ENCODE results near the gene PNMA1.

PNMA1 gene

DNA sequence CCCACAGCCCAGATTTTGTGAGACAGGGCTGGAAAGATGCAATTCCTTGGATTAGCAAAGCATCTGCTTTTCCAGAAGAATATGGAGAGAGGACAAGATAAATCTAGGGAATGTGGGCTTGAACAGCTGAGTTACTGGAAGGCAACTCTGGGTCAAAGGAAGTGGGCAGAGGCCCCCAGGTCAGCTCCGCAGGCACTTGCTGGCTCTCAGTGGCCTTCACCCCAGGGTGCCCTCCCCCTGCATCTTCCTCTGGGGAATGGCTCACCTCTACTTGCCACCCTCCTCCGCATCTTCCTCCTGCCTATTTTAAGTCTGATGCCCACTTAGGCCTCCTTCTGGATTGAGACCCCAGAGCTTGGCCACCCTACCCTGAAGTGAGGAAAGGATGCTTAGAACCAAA is 10.5 kb upstream of the PNMA1 start:
- POLR2A ChIA-PET, result interaction anchor here (2.0 kb wide), 1 partner anchor 12 kb away, joined by 6 read pairs; no protein-coding TSS in a partner anchor
- CTCF ChIA-PET, result interaction anchor here (1.2 kb wide), 1 partner anchor 100 kb away, joined by 3 read pairs; no protein-coding TSS in a partner anchor
- TF ChIP-seq HDGF (IDR thresholded peaks at IDR 0.05; ENCODE audit: borderline replicate concordance) (no peak), FOXM1 (IDR thresholded peaks at IDR 0.05; ENCODE audit: borderline replicate concordance) (no peak), CTBP1 (IDR thresholded peaks at IDR 0.05; ENCODE audit: borderline replicate concordance) (no peak), BHLHE40 (IDR thresholded peaks at IDR 0.05; ENCODE audit: borderline replicate concordance) (no peak), L3MBTL2 (conservative IDR thresholded peaks at IDR 0.05) (no peak)
- TF ChIP-seq, protein P1, sequence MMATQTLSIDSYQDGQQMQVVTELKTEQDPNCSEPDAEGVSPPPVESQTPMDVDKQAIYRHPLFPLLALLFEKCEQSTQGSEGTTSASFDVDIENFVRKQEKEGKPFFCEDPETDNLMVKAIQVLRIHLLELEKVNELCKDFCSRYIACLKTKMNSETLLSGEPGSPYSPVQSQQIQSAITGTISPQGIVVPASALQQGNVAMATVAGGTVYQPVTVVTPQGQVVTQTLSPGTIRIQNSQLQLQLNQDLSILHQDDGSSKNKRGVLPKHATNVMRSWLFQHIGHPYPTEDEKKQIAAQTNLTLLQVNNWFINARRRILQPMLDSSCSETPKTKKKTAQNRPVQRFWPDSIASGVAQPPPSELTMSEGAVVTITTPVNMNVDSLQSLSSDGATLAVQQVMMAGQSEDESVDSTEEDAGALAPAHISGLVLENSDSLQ (IDR thresholded peaks at IDR 0.05), result no peak
- no peak for DNase-seq (ENCODE audit: extremely low spot score)

GRCh38 chr14:73723797-73724661 is 9.8 kb upstream of the PNMA1 start:
- CTCF ChIA-PET, result no interaction called here
- no peak for DNase-seq (ENCODE audit: extremely low spot score)
- no peak for TF ChIP-seq FOXM1 (IDR thresholded peaks at IDR 0.05; ENCODE audit: borderline replicate concordance)
- TF ChIP-seq, protein P1 (IDR thresholded peaks at IDR 0.05), result no peak
- no peak for TF ChIP-seq TARDBP (IDR thresholded peaks at IDR 0.05)
- TF ChIP-seq CTBP1 (IDR thresholded peaks at IDR 0.05; ENCODE audit: borderline replicate concordance), result no peak
- TF ChIP-seq BHLHE40 (IDR thresholded peaks at IDR 0.05; ENCODE audit: borderline replicate concordance), result no peak
- no peak for TF ChIP-seq FOXK2 (IDR thresholded peaks at IDR 0.05)
- no peak for TF ChIP-seq LEF1 (IDR thresholded peaks at IDR 0.05; ENCODE audit: borderline replicate concordance)
- no peak for TF ChIP-seq ELF4 (IDR thresholded peaks at IDR 0.05)
- POLR2A ChIA-PET, result interaction anchor here (2.0 kb wide), 1 partner anchor 11 kb away, joined by 6 read pairs; no protein-coding TSS in a partner anchor

DNA sequence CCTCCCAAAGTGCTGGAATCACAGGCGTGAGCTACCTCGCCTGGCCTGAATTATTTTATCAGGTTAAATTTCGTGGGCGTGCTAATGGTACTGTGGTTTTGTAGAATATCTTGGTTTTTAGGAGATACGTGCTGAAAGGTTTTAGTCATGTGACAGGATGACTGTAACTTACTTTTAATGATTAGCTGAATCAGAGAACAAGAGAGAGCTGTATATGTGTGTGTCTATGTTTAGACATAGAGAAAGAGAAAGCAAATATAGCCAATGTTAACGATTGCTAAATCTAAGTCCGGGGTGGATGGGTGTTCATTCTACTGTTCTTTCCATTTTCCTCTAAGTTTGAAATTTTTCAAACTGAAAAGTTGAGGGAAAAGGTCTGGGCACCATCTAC is 9.2 kb upstream of the PNMA1 start:
- ChIA-PET CTCF (no interaction called here), POLR2A (interaction anchor here (2.0 kb wide), 1 partner anchor 11 kb away, joined by 6 read pairs; no protein-coding TSS in a partner anchor)
- no peak for TF ChIP-seq ZNF384 (IDR thresholded peaks at IDR 0.05)
- no peak for TF ChIP-seq HDGF (IDR thresholded peaks at IDR 0.05; ENCODE audit: borderline replicate concordance)
- no peak for TF ChIP-seq FOXK2 (IDR thresholded peaks at IDR 0.05)
- no peak for TF ChIP-seq TARDBP (IDR thresholded peaks at IDR 0.05)
- DNase-seq (ENCODE audit: extremely low spot score), result no peak

GRCh38 chr14:73722581-73722980 is 8.4 kb upstream of the PNMA1 start:
- no peak for TF ChIP-seq SP1 (IDR thresholded peaks at IDR 0.05)
- TF ChIP-seq FOXM1 (IDR thresholded peaks at IDR 0.05; ENCODE audit: borderline replicate concordance), result no peak
- TF ChIP-seq, protein P1 (IDR thresholded peaks at IDR 0.05), result no peak
- TF ChIP-seq TARDBP (IDR thresholded peaks at IDR 0.05), result no peak
- no peak for TF ChIP-seq ELF4 (IDR thresholded peaks at IDR 0.05)
- TF ChIP-seq HDGF (IDR thresholded peaks at IDR 0.05; ENCODE audit: borderline replicate concordance), result no peak
- no peak for TF ChIP-seq FOXA1 (IDR thresholded peaks at IDR 0.05)
- TF ChIP-seq ARNT (IDR thresholded peaks at IDR 0.05), result no peak
- TF ChIP-seq LEF1 (IDR thresholded peaks at IDR 0.05; ENCODE audit: borderline replicate concordance), result no peak
- TF ChIP-seq BHLHE40 (IDR thresholded peaks at IDR 0.05; ENCODE audit: borderline replicate concordance), result no peak
- TF ChIP-seq SUZ12 (IDR thresholded peaks at IDR 0.05), result no peak
- no peak for TF ChIP-seq ZNF384 (IDR thresholded peaks at IDR 0.05)
- no peak for TF ChIP-seq L3MBTL2 (conservative IDR thresholded peaks at IDR 0.05)
- TF ChIP-seq NFRKB (IDR thresholded peaks at IDR 0.05), result no peak
- TF ChIP-seq FOXK2 (IDR thresholded peaks at IDR 0.05), result no peak
- POLR2A ChIA-PET, result interaction anchor here (1.2 to 2.0 kb wide), 2 partner anchors 10 to 129 kb away, joined by 3 to 6 read pairs; partner anchors contain the start of gene PTGR2
- CTCF ChIA-PET, result no interaction called here
- DNase-seq (ENCODE audit: extremely low spot score), result no peak

DNA sequence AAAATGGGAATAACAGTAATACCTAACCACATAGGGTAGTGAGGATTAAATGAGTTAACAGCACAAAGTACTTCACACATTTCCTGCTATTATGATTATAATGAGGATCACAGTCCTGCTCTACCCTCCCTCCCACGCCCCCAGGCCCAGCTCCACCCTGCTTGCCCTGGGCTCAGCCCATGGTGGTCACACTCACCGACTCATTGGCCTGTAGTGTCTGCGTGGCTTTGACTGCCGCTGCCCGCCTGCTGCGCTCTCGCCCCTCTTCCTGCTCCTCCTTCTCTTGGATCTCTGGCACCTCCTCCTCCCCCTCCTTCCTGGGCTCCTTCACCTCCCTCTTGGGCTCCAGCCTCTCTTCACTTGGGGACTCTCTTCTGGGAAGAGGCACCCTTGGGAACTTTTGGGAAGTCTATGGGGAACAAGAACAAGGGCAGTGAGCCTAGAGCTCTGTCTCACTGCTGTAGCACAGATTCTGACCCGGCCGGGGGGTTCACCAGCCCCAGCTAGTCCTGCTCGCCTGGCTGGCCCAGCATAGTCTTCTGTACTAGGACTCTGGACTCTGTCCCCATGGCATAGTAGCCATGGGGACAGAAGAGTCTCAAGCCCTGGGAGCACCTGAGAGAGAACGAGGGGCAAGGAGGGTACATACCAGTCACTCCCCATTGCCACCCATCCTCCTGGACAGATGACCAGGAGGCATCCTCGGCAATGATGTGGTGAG is 7.1 kb upstream of the PNMA1 start:
- POLR2A ChIA-PET, result interaction anchor here (1.2 kb wide), 1 partner anchor 130 kb away, joined by 3 read pairs; the partner anchor contains the start of gene PTGR2
- no peak for DNase-seq (ENCODE audit: extremely low spot score)
- CTCF ChIA-PET, result no interaction called here
- no peak for TF ChIP-seq FOXM1 (IDR thresholded peaks at IDR 0.05; ENCODE audit: borderline replicate concordance)
- TF ChIP-seq BHLHE40 (IDR thresholded peaks at IDR 0.05; ENCODE audit: borderline replicate concordance), result no peak
- TF ChIP-seq SUZ12 (IDR thresholded peaks at IDR 0.05), result no peak
- TF ChIP-seq FOXA1 (IDR thresholded peaks at IDR 0.05), result no peak
- TF ChIP-seq SP1 (IDR thresholded peaks at IDR 0.05), result no peak
- no peak for TF ChIP-seq L3MBTL2 (conservative IDR thresholded peaks at IDR 0.05)
- TF ChIP-seq LEF1 (IDR thresholded peaks at IDR 0.05; ENCODE audit: borderline replicate concordance), result no peak
- TF ChIP-seq ZNF384 (IDR thresholded peaks at IDR 0.05), result no peak
- TF ChIP-seq CTBP1 (IDR thresholded peaks at IDR 0.05; ENCODE audit: borderline replicate concordance), result no peak
- TF ChIP-seq ELF4 (IDR thresholded peaks at IDR 0.05), result no peak
- TF ChIP-seq ARNT (IDR thresholded peaks at IDR 0.05), result no peak
- no peak for TF ChIP-seq FOXK2 (IDR thresholded peaks at IDR 0.05)
- no peak for TF ChIP-seq TARDBP (IDR thresholded peaks at IDR 0.05)
- no peak for TF ChIP-seq HDGF (IDR thresholded peaks at IDR 0.05; ENCODE audit: borderline replicate concordance)
- TF ChIP-seq, protein P1 (IDR thresholded peaks at IDR 0.05), result no peak
- no peak for TF ChIP-seq NFRKB (IDR thresholded peaks at IDR 0.05)

All from HEK293T (cell line).